Right lobe of liver (tissue), 6 donors: ENCODE measurements around the gene MNAT1. TPM values are rescaled to one million over a fixed set of nuclear protein-coding genes. Genes with fewer than 3 reads are reported as not detected.

Source experiments
- ATAC-seq, 4 donors: fragments of 200-7000 bp; cut with Tn5 transposase; one replicate each; pipeline ENCODE4 v1.9.1; 2020; ENCODE audit warnings: mild to moderate bottlenecking in 4 of 4, moderate library complexity in 4 of 4
- DNase-seq, 3 donors: peaks; one replicate each; pipeline ENCODE4 v3.0.0-alpha.2; 2020
- H3K27ac ChIP-seq, 3 donors: fragments of 200-600 bp; one replicate each; pipeline ENCODE4 v1.8.0; 2022
- H3K27me3 ChIP-seq, 2 donors: fragments of 200-600 bp; one replicate each; pipeline ENCODE4 v1.8.0; 2022
- H3K36me3 ChIP-seq, 4 donors: fragments of 200-600 bp; sonication (generic) in 1 of 4; one replicate each; pipeline versions ENCODE4 v1.5.1 to v1.8.0; 2017 to 2022; ENCODE audit warnings: control low read depth in 1 of 4
- H3K4me1 ChIP-seq, 4 donors: fragments of 200-600 bp; sonication (generic) in 1 of 4; one replicate each; pipeline versions ENCODE4 v1.5.1 to v1.8.0; 2017 to 2022; ENCODE audit warnings: control low read depth in 1 of 4
- H3K4me3 ChIP-seq, 3 donors: fragments of 200-600 bp; one replicate each; pipeline ENCODE4 v1.8.0; 2022
- H3K9me3 ChIP-seq, 4 donors: fragments of 200-600 bp; sonication (generic) in 1 of 4; one replicate each; pipeline versions ENCODE4 v1.5.1 to v1.8.0; 2017 to 2022; ENCODE audit warnings: control low read depth in 1 of 4
- CTCF ChIP-seq, 4 donors: fragments of 200-600 bp in 3 of 4; fragments of 450-650 bp in 1 of 4; IDR thresholded peaks; one replicate each; pipeline versions ENCODE4 v1.5.1 to v1.8.0; 2016 to 2022; ENCODE audit warnings: antibody characterized with exemption in 4 of 4, mild to moderate bottlenecking in 2 of 4
- POLR2A ChIP-seq: fragments of 450-650 bp; IDR thresholded peaks from one replicate; pipeline ENCODE4 v1.6.1; 2017; ENCODE audit warnings: antibody characterized with exemption, mild to moderate bottlenecking
- WGBS: methylation state at CpG from one replicate; pipeline ENCODE4 v1.1.6; 2018; ENCODE audit warnings: low coverage, low lambda C conversion rate; ENCODE audit not compliant: insufficient coverage; ENCODE audit errors: missing lambda C conversion rate; 5-methylcytosine and 5-hydroxymethylcytosine counted together
- intact Hi-C, 2 donors: fragments of 100-400 bp; cut with DNase I; formaldehyde crosslinking; loops; one replicate each; pipeline versions ENCODE4 v1.11.2 to v1.14.1; 2022
- total RNA-seq, 6 experiments: library from RNA; depleted of rRNA in 2 of 6; stranded (reverse); fragments of >200 nt in 2 of 6; fragmentation: NEBNext Ultra II Directional in 3 of 6; extraction: Animal tissue kit (Norgen Biotek cat#: 25700) in 3 of 6; gene quantifications; one replicate each; pipeline versions ENCODE4 v1.1.0 to v1.2.4, GENCODE V29; 2016 to 2023
- donor health status: DM: no; HTN: yes; CAD: no.
- donor health status: DM: no; HTN: no; CAD: no.
- donor health status: DM: no; HTN: no; CAD: no.
- donor health status: DM: no; HTN: yes; CAD: no.
- donor health status: DM: no; HTN: yes; CAD: no.

MNAT1 gene
- total RNA-seq, 6 experiments from 2014 or later, result 10.5 to 15.2 (median 12.3) TPM

DNA sequence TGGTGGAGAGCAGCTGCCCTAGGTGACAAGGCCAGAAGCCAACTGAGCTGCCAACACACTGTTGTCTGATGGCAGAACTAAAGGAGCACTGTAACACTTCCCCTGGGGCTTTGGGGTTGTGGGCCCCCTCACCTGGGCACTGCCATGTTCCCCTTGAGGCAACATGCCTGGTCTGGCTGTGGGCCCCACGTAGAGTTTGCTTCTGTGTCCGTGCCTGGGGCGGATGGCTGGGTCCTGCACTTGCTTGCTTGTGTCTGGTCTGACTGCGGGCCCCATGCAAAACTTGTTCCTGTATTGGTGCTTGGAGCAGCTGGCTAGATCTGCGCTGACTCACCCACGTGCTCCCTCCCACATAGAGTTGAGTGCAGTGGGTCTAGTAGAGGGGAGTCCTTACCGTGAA lies 78.4 kb downstream of the MNAT1 start:
- no CpG with 5 or more reads among the region's 7 CpGs for WGBS
- intact Hi-C loops, result no loop called here
- Histone ChIP-seq H3K4me1 (peaks cover 0 to 14% (median 0%) of the 10 kb centered on the region in 4 donors), H3K36me3 (peaks cover 0 to 3% (median 0%) of the 10 kb centered on the region in 4 donors), H3K9me3 (no peaks in the 10 kb centered on the region), H3K27me3 (no peaks in the 10 kb centered on the region), H3K27ac (no peak overlapping the region), H3K4me3 (no peak overlapping the region)
- ATAC-seq (no peak), DNase-seq (no peak)
- TF ChIP-seq CTCF (IDR thresholded peaks at IDR 0.05) (no peak), POLR2A (no peak)

GRCh38 chr14:60815371-60815770 lies 80.8 kb downstream of the MNAT1 start:
- TF ChIP-seq POLR2A (no peak), CTCF (IDR thresholded peaks at IDR 0.05) (no peak)
- Histone ChIP-seq H3K4me1 (peaks cover 0 to 34% (median 7%) of the 10 kb centered on the region in 4 donors), H3K4me3 (no peak overlapping the region), H3K36me3 (peaks cover 0 to 2% (median 0%) of the 10 kb centered on the region in 4 donors), H3K27ac (no peak overlapping the region), H3K9me3 (no peaks in the 10 kb centered on the region), H3K27me3 (no peaks in the 10 kb centered on the region)
- ATAC-seq, result peak in 2 of 4 donors; percentile 40 to 56
- 90% methylated on average over 4 of the region's 4 CpGs for WGBS
- no peak for DNase-seq
- intact Hi-C loops, result no loop called here

GRCh38 chr14:60817113-60817512 lies 82.6 kb downstream of the MNAT1 start:
- Histone ChIP-seq H3K4me3 (no peak overlapping the region), H3K9me3 (no peaks in the 10 kb centered on the region), H3K27ac (peak overlapping the region in 2 of 3 donors; percentile 3 to 11), H3K4me1 (peaks cover 0 to 34% (median 7%) of the 10 kb centered on the region in 4 donors), H3K36me3 (peaks cover 0 to 2% (median 0%) of the 10 kb centered on the region in 4 donors), H3K27me3 (no peaks in the 10 kb centered on the region)
- intact Hi-C loops, result no loop called here
- ATAC-seq (no peak), DNase-seq (no peak)
- 94% methylated on average over 1 of the region's 1 CpG for WGBS
- no peak for TF ChIP-seq POLR2A
- TF ChIP-seq CTCF (IDR thresholded peaks at IDR 0.05), result no peak

GRCh38 chr14:60819575-60819974 lies 85.0 kb downstream of the MNAT1 start:
- WGBS, result 25% methylated on average over 4 of the region's 4 CpGs
- intact Hi-C loops, result no loop called here
- Histone ChIP-seq H3K4me1 (peaks cover 0 to 34% (median 7%) of the 10 kb centered on the region in 4 donors), H3K9me3 (no peaks in the 10 kb centered on the region), H3K36me3 (peaks cover 0 to 2% (median 0%) of the 10 kb centered on the region in 4 donors), H3K27me3 (no peaks in the 10 kb centered on the region), H3K27ac (peak overlapping the region in 2 of 3 donors; percentile 17 to 39), H3K4me3 (no peak overlapping the region)
- no peak for TF ChIP-seq POLR2A
- no peak for TF ChIP-seq CTCF (IDR thresholded peaks at IDR 0.05)
- peak; percentile 94 to 98 (median 95) for ATAC-seq
- DNase-seq, result no peak

- H3K4me3 ChIP-seq, result no peak overlapping the region
- H3K27me3 ChIP-seq, result no peaks in the 10 kb centered on the region
- H3K9me3 ChIP-seq, result no peaks in the 10 kb centered on the region
- ATAC-seq (peak in 1 of 4 donors; percentile 28), DNase-seq (no peak)
- no peaks in the 10 kb centered on the region for H3K36me3 ChIP-seq
- intact Hi-C loops, result no loop called here
- H3K27ac ChIP-seq, result no peak overlapping the region
- WGBS, result 100% methylated on average over 1 of the region's 5 CpGs
- no peak for TF ChIP-seq POLR2A
- no peak for TF ChIP-seq CTCF (IDR thresholded peaks at IDR 0.05)
- H3K4me1 ChIP-seq, result no peaks in the 10 kb centered on the region
These were observed 104.0 kb downstream of the MNAT1 start for GRCh38 chr14:60838601-60839000.
